ENCODE measurements around the gene CACNA1B. TPM values are rescaled to one million over a fixed set of nuclear protein-coding genes. Genes with fewer than 3 reads are reported as not detected.

CACNA1B gene
- total and polyA plus RNA-seq, 2 of the 4 experiments (the other 2 are of a cell fraction): 0.02 TPM; not detected in 1

GRCh38 chr9:138020795-138021182, 143.2 kb downstream of the CACNA1B start:
- Histone ChIP-seq H4K91ac (ENCODE audit: insufficient read depth, low read depth, low read length) (no peak overlapping the region), H3K4me1 (ENCODE audit: control insufficient read depth, insufficient read depth, low read length) (no peaks in the 10 kb centered on the region), H3K36me3 (ENCODE audit: control insufficient read depth, insufficient read depth, low read length) (no peaks in the 10 kb centered on the region), H4K20me1 (ENCODE audit: insufficient read depth, low read length) (no peaks in the 10 kb centered on the region), H3K27ac (ENCODE audit: insufficient read depth, low read length) (no peak overlapping the region), H3K14ac (replicated peaks; ENCODE audit: low read depth, low read length) (no peak overlapping the region), H3K9ac (ENCODE audit: low read depth, low read length) (no peak overlapping the region), H3K4me3 (ENCODE audit: insufficient read depth, low read depth, low read length) (no peak overlapping the region), H4K5ac (ENCODE audit: low read depth, low read length) (no peak overlapping the region), H3K27me3 (ENCODE audit: control insufficient read depth, insufficient read depth, low read length) (peaks cover 6% of the 10 kb centered on the region; the same call in 1 of the 2 replicates), H3K4ac (ENCODE audit: low read depth, low read length) (no peak overlapping the region), H3K79me1 (ENCODE audit: low read depth in 1 of 2, low read length in 2 of 2) (no peaks in the 10 kb centered on the region), H2BK20ac (ENCODE audit: low read depth, low read length) (no peak overlapping the region), H4K8ac (ENCODE audit: low read depth in 2 of 2, low read length in 2 of 2) (no peak overlapping the region), H3K23ac (ENCODE audit: low read depth, low read length) (no peak overlapping the region), H3K18ac (ENCODE audit: low read depth, low read length) (no peak overlapping the region), H2AK5ac (ENCODE audit: low read depth, low read length) (no peak overlapping the region), H2BK120ac (ENCODE audit: low read depth, low read length) (no peak overlapping the region), H3K9me1 (ENCODE audit: insufficient read depth, low read length) (no peaks in the 10 kb centered on the region), H2AK9ac (replicated peaks; ENCODE audit: low read depth, low read length, poor library complexity) (no peak overlapping the region), H2BK15ac (ENCODE audit: low read depth, low read length) (no peak overlapping the region), H2BK5ac (ENCODE audit: low read depth, low read length, poor library complexity, severe bottlenecking) (no peak overlapping the region), H2AFZ (replicated peaks; ENCODE audit: low read length, poor library complexity) (no peak overlapping the region), H3K56ac (ENCODE audit: extremely low read depth, insufficient read depth, low read length) (no peak overlapping the region), H3K4me2 (ENCODE audit: low read depth, low read length) (no peak overlapping the region), H3K9me3 (ENCODE audit: control insufficient read depth, insufficient read depth, low read length) (peaks cover 5% of the 10 kb centered on the region)
- DNase-seq: no peak
- 20% methylated on average over 1 of the region's 5 CpGs; no CpG with 5 or more reads in 1 of the 2 experiments for WGBS, 2 experiments (ENCODE audit: extremely low coverage in 2 of 2, insufficient read length in 1 of 2)
- BruUV-seq (replicated peaks): no TSS peak
- TF ChIP-seq NFE2L2 (IDR thresholded peaks at IDR 0.05; ENCODE audit: low read depth, low read length): no peak
- no peak for TF ChIP-seq CEBPB (IDR thresholded peaks at IDR 0.05; ENCODE audit: low read depth, low read length)
- no peak for TF ChIP-seq POLR2A (IDR thresholded peaks at IDR 0.05; ENCODE audit: low read depth, low read length)
- TF ChIP-seq MAZ (IDR thresholded peaks at IDR 0.05; ENCODE audit: borderline replicate concordance, low read depth, low read length): no peak
- no peak for TF ChIP-seq FOS (IDR thresholded peaks at IDR 0.05; ENCODE audit: low read depth, low read length)
- TF ChIP-seq MAFK (IDR thresholded peaks at IDR 0.05; ENCODE audit: low read depth, low read length): no peak
- ChIA-PET POLR2A (ENCODE audit: unreplicated experiment) (no interaction called here), CTCF (no interaction called here)
- ATAC-seq (ENCODE audit: low read depth): no peak
- in situ Hi-C loops (cut with MboI; ENCODE audit: low sequenced_read_pairs) (no loop called here), dilution Hi-C loops (cut with HindIII; ENCODE audit: low sequenced_read_pairs, unreplicated experiment) (no loop called here), intact Hi-C loops (cut with micrococcal nuclease) (no loop called here)

All from IMR-90 (cell line).